Measurements from ENCODE around the gene TRIM63. TPM values are rescaled to one million over a fixed set of nuclear protein-coding genes. Genes with fewer than 3 reads are reported as not detected.

The TRIM63 gene
- total and polyA plus RNA-seq, 9 of the 15 experiments (the other 6 are each of a cell fraction or from before 2014, with no cell fraction given) = 0.08 to 0.57 (median 0.36) TPM

DNA sequence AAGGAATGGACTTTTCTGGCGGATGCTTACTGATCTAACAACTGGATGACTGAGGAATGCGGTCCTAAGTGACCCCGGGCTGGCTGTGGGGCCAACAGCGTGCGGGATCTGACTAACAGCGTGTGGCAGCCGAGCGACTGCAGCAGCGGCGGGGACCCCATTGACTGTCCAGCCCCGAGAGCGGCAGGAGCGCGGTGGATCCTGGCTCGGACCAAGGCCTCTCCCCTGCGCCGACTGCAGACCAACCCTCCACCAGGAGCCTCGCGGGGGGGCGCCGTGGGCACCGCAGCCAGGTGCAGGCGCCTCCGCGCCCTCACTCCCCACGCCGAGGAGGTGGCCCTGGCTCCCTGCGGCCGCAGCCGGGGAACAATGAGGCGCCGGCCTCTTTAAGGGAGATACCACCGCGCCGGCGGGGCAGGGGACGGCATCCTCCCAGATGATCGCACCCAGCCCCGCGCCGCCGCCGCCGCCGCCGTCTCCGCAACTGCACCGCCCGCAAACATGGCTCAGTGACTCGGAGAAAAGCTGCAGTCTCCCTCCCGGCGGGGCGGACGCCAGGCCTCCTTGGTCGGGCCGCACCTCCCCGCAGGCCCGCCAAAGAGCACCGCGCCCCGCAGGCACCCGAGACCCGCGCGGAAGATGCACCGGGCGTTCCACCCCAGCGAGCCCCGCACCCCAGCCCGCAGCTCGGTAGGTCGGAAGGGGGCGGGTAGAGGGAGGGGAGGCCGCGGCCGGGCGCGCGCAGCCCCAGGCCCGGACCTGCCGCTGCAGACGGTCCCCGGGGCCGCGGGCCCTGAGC is 43.5 kb upstream of the TRIM63 start (continued):
- TF ChIP-seq, protein P1, sequence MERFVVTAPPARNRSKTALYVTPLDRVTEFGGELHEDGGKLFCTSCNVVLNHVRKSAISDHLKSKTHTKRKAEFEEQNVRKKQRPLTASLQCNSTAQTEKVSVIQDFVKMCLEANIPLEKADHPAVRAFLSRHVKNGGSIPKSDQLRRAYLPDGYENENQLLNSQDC (CRISPR knock-in tag; IDR thresholded peaks at IDR 0.05) = peak; percentile 20; the same call in 1 of the 2 replicates
- TF ChIP-seq REST (IDR thresholded peaks at IDR 0.05; ENCODE audit: borderline replicate concordance) (no peak; the same call in 1 of the 2 replicates), REST (CRISPR knock-in tag; IDR thresholded peaks at IDR 0.05; ENCODE audit: low read depth) (no peak), ZBTB40 (IDR thresholded peaks at IDR 0.05) (no peak), ZBTB40 (CRISPR knock-in tag; IDR thresholded peaks at IDR 0.05) (no peak), USF1 (CRISPR knock-in tag; IDR thresholded peaks at IDR 0.05) (no peak), SMAD2 (IDR thresholded peaks at IDR 0.05; ENCODE audit: low read depth, low read length) (no peak), ZNF431 (CRISPR knock-in tag; IDR thresholded peaks at IDR 0.05) (peak; percentile 62; the same call in 1 of the 2 replicates)
